ENCODE data around the gene ABLIM1.

- TF ChIP-seq POLR2A (IDR thresholded peaks at IDR 0.05) (no peak), CTCF (IDR thresholded peaks at IDR 0.05) (no peak)
Measured at GRCh38 chr10:114590993-114591392, 67.1 kb downstream of the ABLIM1 start.

All from suprapubic skin (tissue), 3 donors.